Ishikawa (cell line): ENCODE measurements around the gene RIPK3.

Experiments used
- CEBPB ChIP-seq: IDR thresholded peaks from 2 replicates; pipeline ENCODE4 v1.6.1; 2012
- CREB1 ChIP-seq: IDR thresholded peaks from 2 replicates; pipeline ENCODE4 v1.6.1; 2012; ENCODE audit warnings: low read depth
- EGR1 ChIP-seq: IDR thresholded peaks from 2 replicates; pipeline ENCODE4 v1.6.1; 2012
- EP300 ChIP-seq: IDR thresholded peaks from 2 replicates; pipeline ENCODE4 v1.6.1; 2012; ENCODE audit warnings: borderline replicate concordance
- FOXM1 ChIP-seq: IDR thresholded peaks from 2 replicates; pipeline ENCODE4 v1.6.1; 2012; ENCODE audit warnings: low read depth, borderline replicate concordance
- NFIC ChIP-seq: IDR thresholded peaks from 2 replicates; pipeline ENCODE4 v1.6.1; 2012
- RAD21 ChIP-seq: IDR thresholded peaks from 2 replicates; pipeline ENCODE4 v1.6.1; 2012; ENCODE audit warnings: low read depth
- REST ChIP-seq: IDR thresholded peaks from 2 replicates; pipeline ENCODE4 v1.6.1; 2012; ENCODE audit warnings: low read depth, mild to moderate bottlenecking
- TAF1 ChIP-seq: IDR thresholded peaks from 2 replicates; pipeline ENCODE4 v1.6.1; 2012; ENCODE audit warnings: low read depth, mild to moderate bottlenecking
- TCF12 ChIP-seq: IDR thresholded peaks from 2 replicates; pipeline ENCODE4 v1.6.1; 2012; ENCODE audit warnings: low read depth
- TEAD4 ChIP-seq: IDR thresholded peaks from 2 replicates; pipeline ENCODE4 v1.6.1; 2012
- YY1 ChIP-seq: IDR thresholded peaks from 2 replicates; pipeline ENCODE4 v1.6.1; 2012; ENCODE audit warnings: low read depth
- ZBTB7A ChIP-seq: IDR thresholded peaks from 2 replicates; pipeline ENCODE4 v1.6.1; 2012; ENCODE audit warnings: low read depth
- TF ChIP-seq, protein P1 (sequence below): IDR thresholded peaks from 2 replicates; pipeline ENCODE4 v1.6.1; 2012
- TF ChIP-seq, protein P2 (sequence below): IDR thresholded peaks from 2 replicates; pipeline ENCODE4 v1.6.1; 2012

RIPK3 gene

GRCh38 chr14:24369463-24369862 is 29.7 kb upstream of the RIPK3 start:
- TF ChIP-seq RAD21 = no peak
- TF ChIP-seq, protein P1, sequence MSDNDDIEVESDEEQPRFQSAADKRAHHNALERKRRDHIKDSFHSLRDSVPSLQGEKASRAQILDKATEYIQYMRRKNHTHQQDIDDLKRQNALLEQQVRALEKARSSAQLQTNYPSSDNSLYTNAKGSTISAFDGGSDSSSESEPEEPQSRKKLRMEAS = no peak
- no peak for TF ChIP-seq YY1
- no peak for TF ChIP-seq FOXM1
- no peak for TF ChIP-seq NFIC
- TF ChIP-seq EGR1 = no peak
- no peak for TF ChIP-seq TEAD4
- TF ChIP-seq TAF1 = no peak

GRCh38 chr14:24368562-24369252 is 28.9 kb upstream of the RIPK3 start:
- no peak for TF ChIP-seq YY1
- TF ChIP-seq TCF12 = no peak
- no peak for TF ChIP-seq CEBPB
- TF ChIP-seq RAD21 = no peak
- TF ChIP-seq NFIC = no peak
- no peak; the same call in 1 of the 2 replicates for TF ChIP-seq ZBTB7A
- TF ChIP-seq EGR1 = no peak
- TF ChIP-seq, protein P2, sequence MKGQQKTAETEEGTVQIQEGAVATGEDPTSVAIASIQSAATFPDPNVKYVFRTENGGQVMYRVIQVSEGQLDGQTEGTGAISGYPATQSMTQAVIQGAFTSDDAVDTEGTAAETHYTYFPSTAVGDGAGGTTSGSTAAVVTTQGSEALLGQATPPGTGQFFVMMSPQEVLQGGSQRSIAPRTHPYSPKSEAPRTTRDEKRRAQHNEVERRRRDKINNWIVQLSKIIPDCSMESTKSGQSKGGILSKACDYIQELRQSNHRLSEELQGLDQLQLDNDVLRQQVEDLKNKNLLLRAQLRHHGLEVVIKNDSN = no peak
- no peak for TF ChIP-seq EP300
- no peak for TF ChIP-seq REST
- TF ChIP-seq TEAD4 = no peak
- no peak for TF ChIP-seq TAF1
- no peak for TF ChIP-seq CREB1
- TF ChIP-seq, protein P1 = no peak
- no peak for TF ChIP-seq FOXM1

DNA sequence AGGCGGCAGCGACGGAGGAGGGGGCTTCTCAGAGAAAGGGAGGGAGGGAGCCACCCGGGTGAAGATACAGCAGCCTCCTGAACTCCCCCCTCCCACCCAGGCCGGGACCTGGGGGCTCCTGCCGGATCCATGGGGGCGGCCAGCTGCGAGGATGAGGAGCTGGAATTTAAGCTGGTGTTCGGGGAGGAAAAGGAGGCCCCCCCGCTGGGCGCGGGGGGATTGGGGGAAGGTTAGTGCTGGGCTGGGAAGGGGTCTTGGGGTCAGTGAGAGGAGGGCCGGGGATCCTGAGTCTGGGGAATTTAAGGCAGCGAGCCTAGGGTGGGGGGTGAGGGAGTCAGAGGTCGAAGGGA is 28.4 kb upstream of the RIPK3 start:
- no peak for TF ChIP-seq TEAD4
- TF ChIP-seq YY1 = no peak
- no peak for TF ChIP-seq CREB1
- no peak for TF ChIP-seq FOXM1
- TF ChIP-seq, protein P2 = no peak
- TF ChIP-seq TAF1 = no peak
- no peak for TF ChIP-seq TCF12

GRCh38 chr14:24367514-24368211 is 27.9 kb upstream of the RIPK3 start, which contains the start of gene NFATC4:
Gene NFATC4 (plus strand): TSS chr14:24368184. CDS start chr14:24368341, 157 bp downstream.
- peak; percentile 81; the same call in 1 of the 2 replicates for TF ChIP-seq ZBTB7A
- TF ChIP-seq FOXM1 = 0 out of 2 replicates have a peak, but pooled peaks have one; percentile 5
- no peak for TF ChIP-seq NFIC
- TF ChIP-seq, protein P1 = 0 out of 2 replicates have a peak, but pooled peaks have one; percentile 7
- TF ChIP-seq TAF1 = no peak

- TF ChIP-seq NFIC = peak; percentile 74
- TF ChIP-seq TAF1 = 0 out of 2 replicates have a peak, but pooled peaks have one; percentile 17
- TF ChIP-seq EP300 = peak; percentile 69; the same call in 1 of the 2 replicates
- TF ChIP-seq TEAD4 = peak; percentile 61
- no peak for TF ChIP-seq REST
- TF ChIP-seq CREB1 = peak; percentile 58
- peak; percentile 83 for TF ChIP-seq ZBTB7A
- no peak for TF ChIP-seq EGR1
- TF ChIP-seq FOXM1 = peak; percentile 23; the same call in 1 of the 2 replicates
- TF ChIP-seq CEBPB = 0 out of 2 replicates have a peak, but pooled peaks have one; percentile 35
- TF ChIP-seq RAD21 = no peak; the same call in 1 of the 2 replicates
- TF ChIP-seq TCF12 = peak; percentile 76
- peak; percentile 21; the same call in 1 of the 2 replicates for TF ChIP-seq YY1
- TF ChIP-seq, protein P1 = peak; percentile 45
- TF ChIP-seq, protein P2 = peak; percentile 76
These were observed 27.1 kb upstream of the RIPK3 start for GRCh38 chr14:24366721-24367513.
